ENCODE data around the gene AFF2.
"Not testable (repeated sequence)": the region's sequence is repeated elsewhere in the genome, so short reads cannot be mapped to it uniquely, and the experiment has no call there.

The AFF2 gene

DNA sequence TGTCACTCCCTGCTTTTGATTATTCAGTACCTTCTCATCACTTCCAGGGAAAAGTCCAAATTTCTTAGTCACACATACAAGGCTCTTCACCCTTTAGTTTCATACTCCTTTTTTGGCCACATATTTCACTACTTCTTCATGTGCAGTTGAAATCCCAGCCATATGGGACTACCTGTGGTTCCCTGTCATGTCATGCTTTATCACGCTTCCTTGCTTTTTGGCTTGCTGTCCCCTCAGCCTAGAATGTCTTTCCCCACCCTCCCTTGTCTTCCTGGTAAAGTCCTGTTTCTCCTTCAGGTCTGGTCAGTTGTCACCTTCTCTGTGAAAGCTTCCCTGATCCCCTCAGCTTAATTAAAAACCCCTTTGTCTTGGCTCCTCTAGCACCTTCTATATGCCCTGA is 163.8 kb downstream of the AFF2 start:
- DNase-seq (ENCODE audit: low read depth) = no peak
- no peak overlapping the region for H3K4me3 ChIP-seq (ENCODE audit: control insufficient read depth, low read depth, low read length)
- TF ChIP-seq, protein P1, sequence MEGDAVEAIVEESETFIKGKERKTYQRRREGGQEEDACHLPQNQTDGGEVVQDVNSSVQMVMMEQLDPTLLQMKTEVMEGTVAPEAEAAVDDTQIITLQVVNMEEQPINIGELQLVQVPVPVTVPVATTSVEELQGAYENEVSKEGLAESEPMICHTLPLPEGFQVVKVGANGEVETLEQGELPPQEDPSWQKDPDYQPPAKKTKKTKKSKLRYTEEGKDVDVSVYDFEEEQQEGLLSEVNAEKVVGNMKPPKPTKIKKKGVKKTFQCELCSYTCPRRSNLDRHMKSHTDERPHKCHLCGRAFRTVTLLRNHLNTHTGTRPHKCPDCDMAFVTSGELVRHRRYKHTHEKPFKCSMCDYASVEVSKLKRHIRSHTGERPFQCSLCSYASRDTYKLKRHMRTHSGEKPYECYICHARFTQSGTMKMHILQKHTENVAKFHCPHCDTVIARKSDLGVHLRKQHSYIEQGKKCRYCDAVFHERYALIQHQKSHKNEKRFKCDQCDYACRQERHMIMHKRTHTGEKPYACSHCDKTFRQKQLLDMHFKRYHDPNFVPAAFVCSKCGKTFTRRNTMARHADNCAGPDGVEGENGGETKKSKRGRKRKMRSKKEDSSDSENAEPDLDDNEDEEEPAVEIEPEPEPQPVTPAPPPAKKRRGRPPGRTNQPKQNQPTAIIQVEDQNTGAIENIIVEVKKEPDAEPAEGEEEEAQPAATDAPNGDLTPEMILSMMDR (IDR thresholded peaks at IDR 0.05; ENCODE audit: control insufficient read depth, insufficient read depth, low read depth, low read length, missing control alignments) = no peak

DNA sequence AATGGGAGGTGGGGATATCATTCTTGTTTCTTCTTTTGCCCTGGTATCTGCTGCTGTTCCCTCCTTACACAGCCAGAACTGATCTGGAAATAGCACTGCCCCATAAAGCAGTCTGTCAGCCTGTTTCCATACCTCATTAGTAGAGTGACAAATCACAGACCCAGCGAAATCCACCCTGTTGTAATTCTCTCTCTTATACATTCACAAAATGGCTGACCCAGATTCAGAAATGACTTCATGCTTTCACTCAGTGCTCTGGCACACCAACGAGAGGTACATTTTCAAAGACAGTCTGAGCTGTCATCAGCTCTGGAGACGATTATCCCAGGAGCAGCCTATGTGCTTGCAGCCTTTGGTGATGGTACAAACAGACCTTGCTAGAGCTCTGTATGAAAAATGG is 164.6 kb downstream of the AFF2 start:
- no peak overlapping the region for H3K4me3 ChIP-seq (ENCODE audit: control insufficient read depth, low read depth, low read length)
- DNase-seq (ENCODE audit: low read depth) = no peak
- TF ChIP-seq, protein P1 (IDR thresholded peaks at IDR 0.05; ENCODE audit: control insufficient read depth, insufficient read depth, low read depth, low read length, missing control alignments) = no peak

DNA sequence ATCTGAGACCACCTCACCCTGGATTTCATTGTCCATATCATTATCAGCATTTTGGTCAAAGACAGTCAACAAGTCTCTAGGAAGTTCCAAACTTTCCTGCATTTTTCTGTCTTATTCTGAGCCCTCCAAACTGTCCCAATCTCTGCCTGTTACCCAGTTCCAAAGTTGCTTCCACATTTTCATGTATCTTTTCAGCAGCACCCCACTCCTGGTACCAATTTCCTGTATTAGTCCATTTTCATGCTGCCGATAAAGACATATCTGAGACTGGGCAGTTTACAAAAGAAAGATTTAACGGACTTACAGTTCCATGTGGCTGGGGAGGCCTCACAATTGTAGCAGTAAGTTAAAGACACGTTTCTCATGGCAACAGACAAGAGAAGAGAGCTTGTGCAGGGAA is 168.8 kb downstream of the AFF2 start:
- not testable (repeated sequence) for DNase-seq (ENCODE audit: low read depth)

DNA sequence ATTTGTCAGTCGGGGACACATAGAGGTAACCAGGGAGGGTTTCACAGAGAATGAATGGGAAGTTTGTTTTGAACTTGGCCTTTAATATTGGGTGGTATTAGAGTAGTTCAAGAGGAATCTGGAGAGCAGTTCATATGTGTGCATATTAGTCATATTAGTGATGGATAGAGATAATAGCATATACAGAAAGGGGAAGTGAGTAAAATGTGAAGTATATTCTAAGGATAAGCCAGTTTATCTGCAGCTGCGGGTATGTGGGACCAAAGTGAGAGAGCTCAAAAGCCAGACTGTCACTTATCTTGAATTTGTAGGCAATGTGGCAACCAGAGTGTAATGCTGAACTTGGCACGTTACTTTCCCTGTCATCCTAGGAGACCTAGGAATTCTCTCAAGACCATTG is 169.9 kb downstream of the AFF2 start:
- H3K4me3 ChIP-seq (ENCODE audit: control insufficient read depth, low read depth, low read length) = no peak overlapping the region
- DNase-seq (ENCODE audit: low read depth) = no peak
- TF ChIP-seq, protein P1 (IDR thresholded peaks at IDR 0.05; ENCODE audit: control insufficient read depth, insufficient read depth, low read depth, low read length, missing control alignments) = no peak

More for the DNA sequence above, 168.8 kb downstream of the AFF2 start:
- H3K4me3 ChIP-seq (ENCODE audit: control insufficient read depth, low read depth, low read length) = not testable (repeated sequence)

DNA sequence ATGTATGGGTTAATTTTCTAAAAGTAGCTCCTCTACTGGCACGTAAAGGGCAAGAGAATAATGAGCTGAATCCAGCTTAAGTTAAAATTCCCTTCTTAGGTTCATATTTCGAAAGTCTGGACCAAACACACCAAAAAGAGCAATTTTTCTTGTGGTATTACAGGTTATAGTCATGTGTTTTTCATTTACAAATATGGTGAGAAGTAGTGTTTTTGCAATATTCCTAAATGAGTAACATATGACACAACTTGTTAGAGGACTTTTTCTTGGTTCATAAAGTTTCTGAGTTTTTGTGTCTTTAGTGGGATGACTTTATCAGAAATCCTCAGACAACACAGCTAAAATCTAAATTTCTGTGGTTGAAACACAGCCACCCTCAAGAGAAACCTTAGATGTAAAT is 172.1 kb downstream of the AFF2 start:
- no peak for DNase-seq (ENCODE audit: low read depth)
- TF ChIP-seq, protein P1 (IDR thresholded peaks at IDR 0.05; ENCODE audit: control insufficient read depth, insufficient read depth, low read depth, low read length, missing control alignments) = no peak
- H3K4me3 ChIP-seq (ENCODE audit: control insufficient read depth, low read depth, low read length) = no peak overlapping the region

DNA sequence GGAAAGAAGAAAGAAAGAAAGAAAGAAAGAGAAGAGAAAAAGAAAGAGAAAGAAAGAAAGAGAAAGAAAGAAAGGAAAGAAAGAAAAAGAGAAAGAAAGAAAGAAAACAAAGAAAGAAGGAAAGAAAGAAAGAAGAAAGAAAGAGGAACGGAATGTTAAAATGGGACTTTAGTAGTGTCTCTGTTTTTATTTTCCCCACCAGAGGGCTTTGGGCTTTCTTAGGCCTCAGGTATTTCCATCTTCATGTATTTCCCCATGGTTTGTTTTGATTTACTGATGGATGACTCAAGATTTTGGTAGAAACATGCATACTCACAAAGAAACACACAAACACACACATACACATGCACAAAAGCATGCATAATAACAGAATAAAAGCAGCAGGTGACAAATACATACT is 181.2 kb downstream of the AFF2 start:
- TF ChIP-seq, protein P1 (IDR thresholded peaks at IDR 0.05; ENCODE audit: control insufficient read depth, insufficient read depth, low read depth, low read length, missing control alignments) = no peak
- no peak for DNase-seq (ENCODE audit: low read depth)
- no peak overlapping the region for H3K4me3 ChIP-seq (ENCODE audit: control insufficient read depth, low read depth, low read length)

DNA sequence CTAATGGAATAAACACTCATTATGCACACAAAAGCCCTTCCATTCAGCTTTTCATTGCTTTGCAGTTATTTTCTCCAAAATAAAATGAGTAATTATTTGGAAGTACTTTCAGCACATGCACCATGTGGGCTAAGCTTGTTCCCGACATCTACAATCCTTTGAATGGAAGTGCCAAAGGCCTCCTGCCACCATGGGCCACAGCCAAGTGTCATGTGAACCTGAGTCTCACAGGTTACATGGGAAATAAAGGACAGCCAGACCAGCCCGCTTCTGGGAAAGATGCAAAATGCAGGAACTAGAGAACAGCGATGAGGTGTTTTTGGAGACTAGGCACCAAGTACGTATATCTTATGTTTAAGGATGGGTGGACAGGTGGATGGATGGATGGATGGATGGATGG is 181.8 kb downstream of the AFF2 start:
- TF ChIP-seq, protein P1 (IDR thresholded peaks at IDR 0.05; ENCODE audit: control insufficient read depth, insufficient read depth, low read depth, low read length, missing control alignments) = no peak
- no peak for DNase-seq (ENCODE audit: low read depth)
- no peak overlapping the region for H3K4me3 ChIP-seq (ENCODE audit: control insufficient read depth, low read depth, low read length)
